Activated CD8-positive, alpha-beta memory T cell treated with anti-CD3 and anti-CD28 coated beads for 1 hour (primary cell): ENCODE results near the gene FBF1.
"Not testable (repeated sequence)": the region's sequence is repeated elsewhere in the genome, so short reads cannot be mapped to it uniquely, and the experiment has no call there.

ENCODE experiments used
- DNase-seq, 2 donors: peaks; one replicate each; pipeline ENCODE4 v3.0.0-alpha.2; 2020; ENCODE audit warnings: low read depth in 1 of 2; ENCODE audit errors: extremely low read depth in 1 of 2

The FBF1 gene

DNA sequence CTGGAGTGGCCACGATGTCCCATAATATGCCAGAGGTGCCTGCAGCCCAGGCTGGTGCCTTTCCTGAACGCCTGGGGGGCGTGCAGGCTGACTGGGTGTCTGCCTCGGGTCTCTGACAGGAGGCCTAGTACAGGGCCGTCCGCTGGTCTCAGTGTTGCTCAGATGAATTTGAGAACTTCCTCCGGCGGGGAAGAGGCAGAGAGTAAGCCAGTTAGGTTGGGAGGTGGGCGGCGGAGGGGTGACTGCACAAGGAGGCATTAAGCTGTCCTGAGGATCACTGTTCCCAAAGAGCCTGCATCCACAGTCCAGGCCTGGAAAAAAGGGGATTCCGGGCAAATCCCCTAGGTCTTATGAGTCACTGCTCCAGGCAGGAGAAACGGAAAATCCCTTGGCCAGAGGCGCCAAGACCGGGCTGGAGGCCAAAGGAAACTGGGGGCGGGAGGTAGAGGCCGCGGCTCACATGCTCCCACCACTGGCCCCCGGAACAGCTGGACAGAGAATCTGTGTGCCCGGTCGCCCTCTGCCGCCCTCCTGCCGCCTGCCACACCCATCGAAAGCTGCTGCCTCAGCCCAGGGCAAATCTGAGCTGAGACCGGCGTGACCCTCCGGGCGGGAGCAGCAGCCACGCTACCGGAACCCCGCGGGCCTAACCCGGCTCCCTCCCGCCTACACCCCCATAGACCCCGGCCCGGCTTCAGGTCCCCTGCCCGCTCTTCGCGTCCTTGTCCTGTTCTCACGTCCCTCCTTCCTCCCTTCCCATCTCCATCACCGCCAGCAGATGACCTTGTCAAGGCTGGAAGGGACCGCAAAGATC, 63.7 kb downstream of the FBF1 start:
- no peak for DNase-seq

DNA sequence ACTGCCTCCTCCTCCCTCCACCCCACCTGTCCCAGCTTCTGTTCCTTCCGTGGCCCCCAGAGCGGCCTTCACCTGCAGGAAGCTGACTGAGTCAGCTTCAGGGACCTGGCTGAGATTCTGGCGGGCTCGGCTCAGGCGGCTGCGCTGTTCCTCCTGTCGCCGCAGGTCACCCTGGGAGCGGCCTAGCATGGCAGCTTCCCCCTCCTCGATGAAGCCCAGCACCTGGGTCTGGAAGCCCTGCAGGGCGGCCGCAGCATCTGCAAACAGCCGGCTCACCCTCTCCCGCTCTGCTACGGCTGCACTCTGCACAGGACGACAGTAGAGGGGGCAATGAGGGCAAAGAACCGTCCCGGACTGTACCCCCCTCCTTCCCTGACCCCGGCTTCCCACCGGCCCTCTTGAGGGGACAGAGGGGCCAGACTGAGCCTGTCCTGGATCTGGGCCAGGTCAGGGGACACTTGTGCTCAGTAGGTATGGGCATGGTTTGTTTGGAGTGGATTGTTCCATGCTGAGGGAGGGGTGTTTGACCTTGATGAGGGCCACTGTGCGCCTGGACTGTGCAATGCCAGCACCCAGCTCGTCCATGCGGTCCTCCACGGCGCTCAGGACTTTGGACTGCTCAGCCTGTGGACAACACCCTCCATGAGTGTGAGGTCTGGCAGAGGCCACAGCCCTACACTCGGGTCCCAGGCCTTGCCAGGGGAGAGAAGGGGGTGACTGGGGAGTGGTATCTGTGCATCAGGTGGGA, 64.5 kb downstream of the FBF1 start:
- DNase-seq, result peak; percentile 62 to 64

DNA sequence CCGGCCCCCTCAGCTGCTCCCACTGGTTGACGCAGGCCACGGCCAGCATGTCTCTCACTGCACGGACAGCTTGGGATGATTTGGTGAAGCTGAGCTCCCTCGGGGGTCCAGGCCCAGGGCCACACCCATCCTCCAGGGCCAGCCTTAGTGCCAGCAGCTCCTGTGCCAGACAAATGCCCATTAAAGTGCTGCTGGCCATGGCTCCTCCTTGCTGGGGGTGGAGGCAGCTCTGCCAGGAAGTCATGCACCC, 65.0 kb downstream of the FBF1 start:
- DNase-seq, result no peak

DNA sequence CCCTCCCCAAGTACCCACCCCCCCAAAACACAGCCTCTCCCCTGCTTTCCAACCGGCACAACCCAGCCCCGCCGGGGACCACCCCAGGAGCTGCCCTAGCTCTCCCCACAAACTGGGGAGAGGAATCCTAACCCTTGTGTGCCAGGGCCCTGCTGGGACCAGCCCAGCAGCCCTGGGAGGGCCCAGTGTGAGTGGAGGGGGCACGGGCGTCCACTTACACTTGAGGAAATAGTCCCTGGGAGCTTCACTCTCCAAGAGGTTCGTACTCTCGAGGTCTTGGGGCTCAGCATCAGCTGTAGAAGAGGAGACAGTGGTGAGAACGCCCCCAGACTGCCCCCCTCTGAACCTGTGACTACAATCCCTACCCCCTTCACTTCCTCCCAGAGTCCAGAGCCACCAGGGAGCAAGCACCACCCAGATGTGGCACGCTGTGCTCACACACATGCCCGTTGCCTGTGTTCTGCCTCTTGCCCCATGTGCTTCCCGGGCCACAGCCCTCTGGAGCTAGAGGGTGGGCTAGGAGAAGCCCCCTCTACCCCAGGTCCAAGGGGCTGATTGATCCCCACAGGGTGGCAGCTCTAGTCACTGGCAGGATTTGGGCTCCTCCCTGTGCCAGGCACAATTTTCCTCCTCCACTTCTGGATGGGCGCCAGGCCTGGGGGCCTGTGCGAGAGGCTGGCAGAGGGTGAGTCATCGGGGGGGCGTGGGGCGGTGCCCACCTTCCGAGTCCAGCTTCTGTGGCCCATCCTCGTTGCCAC, 65.5 kb downstream of the FBF1 start:
- DNase-seq, result no peak

DNA sequence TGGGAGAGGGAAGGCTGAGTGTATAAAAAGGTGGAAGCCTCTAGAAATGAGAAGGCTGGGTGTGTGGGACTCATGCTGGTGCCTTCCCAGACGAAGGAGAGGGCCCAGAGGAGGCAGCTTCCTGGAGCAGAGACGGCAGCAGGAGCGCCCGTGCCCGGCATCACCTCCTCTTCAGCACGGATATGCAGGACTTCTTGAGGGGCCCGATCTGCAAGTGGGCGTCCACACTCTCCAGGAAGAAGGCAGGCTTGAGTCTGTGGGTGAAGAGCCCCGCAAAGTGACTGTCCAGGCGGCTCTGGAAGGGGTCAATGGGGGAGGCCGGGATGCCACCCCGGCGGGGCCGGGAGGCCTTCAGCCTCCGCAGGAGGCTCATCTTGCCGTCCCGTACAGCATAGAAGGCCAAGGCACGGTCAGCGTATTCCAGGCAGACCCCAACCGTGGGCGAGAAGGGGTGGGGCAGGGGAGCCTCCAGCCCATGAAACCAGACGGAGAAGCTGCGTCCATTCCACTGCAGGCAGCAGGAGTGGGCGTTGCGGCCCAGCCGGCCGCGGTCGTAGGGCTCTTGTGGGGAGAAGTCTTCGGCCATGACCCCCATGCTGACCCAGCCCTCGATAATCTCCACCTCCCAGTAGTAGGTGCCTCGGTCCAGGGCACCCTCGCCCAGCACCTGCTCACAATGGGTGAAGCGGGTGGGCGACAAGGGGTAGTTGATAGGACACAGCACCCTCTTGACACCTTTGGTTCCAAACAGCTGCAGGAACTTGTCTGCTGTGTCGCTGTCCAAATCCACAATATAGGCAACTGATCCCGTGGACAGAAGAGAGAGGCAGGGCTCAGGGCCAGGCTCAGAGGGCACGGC, 66.3 kb downstream of the FBF1 start:
- no peak for DNase-seq

DNA sequence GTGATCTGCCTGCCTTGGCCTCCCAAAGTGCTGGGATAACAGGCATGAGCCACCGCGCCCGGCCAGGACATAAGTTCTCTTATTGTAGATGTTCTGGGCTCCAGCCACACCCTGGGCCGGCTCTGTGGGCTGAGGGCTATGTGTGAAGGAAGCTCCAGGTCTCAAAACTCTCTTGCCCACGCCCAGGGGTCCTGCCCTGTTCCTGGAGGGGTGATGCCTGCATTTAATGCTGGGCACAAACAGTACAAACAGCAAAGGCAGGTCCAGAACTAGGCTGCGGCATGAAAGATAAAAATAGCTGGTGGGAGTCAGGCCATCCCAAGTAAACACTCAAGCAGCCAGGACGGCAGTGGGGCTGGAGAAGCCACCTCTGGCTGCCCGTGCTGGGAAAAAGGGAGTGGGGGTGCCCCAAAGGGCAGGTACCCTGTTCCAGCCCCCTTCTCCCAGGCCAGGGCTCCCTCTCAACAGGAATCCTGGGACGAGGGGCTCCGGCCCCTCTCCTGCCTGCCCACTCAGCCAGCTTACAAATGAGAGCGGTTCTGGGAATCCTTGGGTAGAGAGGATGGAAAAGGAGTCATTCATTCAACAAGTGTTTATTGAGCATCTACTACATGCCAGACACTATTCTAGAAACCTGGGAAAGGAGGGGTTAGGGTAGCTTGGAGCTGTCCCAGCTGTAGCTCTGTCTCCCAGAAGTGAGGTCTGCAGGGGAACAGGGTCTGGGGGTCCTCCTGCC, 67.1 kb downstream of the FBF1 start:
- no peak for DNase-seq

DNA sequence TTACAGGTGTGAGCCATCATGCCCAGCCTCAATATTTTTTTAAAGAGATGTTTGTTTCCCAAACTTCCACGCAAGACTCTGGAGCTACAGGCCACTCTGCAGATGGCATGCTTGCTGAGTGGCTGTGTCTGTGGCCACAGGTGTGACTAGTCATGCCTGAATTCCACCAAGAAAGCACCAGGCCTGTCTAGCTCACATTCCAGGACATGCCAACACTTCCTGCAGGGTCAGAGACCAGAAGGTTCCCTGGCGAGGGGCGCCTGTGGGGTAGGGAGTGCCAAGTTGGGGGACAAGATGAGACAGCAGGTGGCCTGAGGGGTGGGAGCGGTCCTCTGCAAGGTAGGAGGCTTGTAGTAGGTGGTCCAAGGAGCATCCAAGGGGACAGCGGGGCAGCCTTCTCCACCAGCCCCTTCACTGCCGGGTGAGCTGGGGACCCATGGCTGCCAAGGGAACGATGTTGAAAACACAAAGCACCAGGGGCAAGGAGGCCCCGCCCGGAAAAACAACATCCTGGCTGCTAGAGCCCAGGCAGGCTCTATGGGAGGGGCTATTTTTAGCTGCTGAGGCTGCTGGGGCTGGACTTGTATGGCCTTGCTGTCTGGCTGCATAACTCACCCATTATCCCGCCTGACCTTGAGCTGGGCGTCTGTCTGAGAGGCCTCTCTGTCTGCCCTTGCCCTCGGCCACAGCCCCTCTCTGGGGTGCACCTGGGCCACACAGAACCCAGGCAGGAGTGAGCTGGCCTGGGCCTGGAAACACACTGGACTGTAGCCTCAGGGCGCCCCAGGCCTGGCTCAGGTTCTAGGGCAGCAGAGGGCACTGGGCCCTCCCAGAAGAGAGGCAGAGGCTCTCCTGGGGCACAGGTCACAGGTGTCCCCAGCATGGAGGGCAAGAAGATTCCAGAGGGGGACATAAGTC, 68.1 kb downstream of the FBF1 start:
- DNase-seq, result peak in 1 of 2 donors; percentile 42

DNA sequence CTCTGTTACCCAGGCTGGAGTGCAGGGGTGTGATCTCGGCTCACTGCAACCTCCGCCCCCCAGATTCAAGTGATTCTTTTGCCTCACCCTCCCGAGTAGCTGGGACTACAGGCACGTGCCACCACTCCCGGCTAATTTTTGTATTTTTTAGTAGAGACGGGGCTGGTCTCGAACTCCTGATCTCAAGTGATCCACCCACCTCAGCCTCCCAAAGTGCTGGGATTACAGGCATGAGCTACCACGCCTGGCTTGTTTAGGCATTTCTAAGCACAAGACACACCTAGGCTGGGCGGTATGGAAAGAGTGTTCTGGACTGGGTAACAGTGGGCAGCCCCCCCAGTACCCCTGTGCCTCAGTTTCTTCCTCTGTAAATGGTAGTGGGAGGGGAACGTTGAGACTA, 70.6 kb downstream of the FBF1 start:
- DNase-seq, result not testable (repeated sequence)

DNA sequence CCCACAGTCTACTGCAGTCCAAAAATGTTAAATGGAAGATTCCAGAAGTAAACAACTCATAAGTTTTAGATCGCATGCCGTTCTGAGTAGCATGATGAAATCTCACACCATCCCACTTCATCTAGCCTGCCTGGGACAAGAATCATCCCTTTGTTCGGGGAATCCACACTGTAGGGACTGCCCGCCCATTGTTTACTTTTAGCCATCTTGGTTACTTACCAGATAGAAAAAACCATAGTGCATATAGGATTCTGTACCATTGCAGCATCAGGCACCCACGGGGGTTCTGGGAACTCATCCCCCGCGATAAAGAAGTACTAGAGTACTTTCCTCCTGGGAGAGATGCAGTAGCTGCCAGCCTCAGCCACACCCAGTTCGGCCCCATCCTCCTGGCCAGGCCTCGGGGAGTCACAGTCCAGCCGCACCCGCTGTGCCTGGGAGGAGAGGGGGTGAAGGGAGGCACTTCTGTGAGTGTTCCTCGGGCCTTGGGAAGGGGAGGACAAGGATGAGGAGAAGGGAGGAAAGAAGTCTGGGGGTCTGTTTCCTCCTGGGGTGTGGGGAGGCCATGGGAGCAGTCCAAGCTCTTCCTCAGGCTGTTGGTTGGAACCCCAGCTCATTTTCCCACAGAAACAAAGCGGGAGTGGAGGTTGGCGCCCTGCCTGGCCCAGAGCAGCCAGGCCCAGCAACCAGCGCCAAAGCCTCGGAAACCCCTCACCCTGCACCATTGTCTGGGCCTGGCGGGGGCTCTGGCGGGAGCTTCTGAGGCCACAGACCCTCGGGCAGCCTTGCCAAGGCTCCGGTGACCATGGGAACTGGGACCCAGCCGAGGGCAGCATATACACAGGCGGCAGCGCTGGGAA, 71.3 kb downstream of the FBF1 start:
- DNase-seq, result no peak

DNA sequence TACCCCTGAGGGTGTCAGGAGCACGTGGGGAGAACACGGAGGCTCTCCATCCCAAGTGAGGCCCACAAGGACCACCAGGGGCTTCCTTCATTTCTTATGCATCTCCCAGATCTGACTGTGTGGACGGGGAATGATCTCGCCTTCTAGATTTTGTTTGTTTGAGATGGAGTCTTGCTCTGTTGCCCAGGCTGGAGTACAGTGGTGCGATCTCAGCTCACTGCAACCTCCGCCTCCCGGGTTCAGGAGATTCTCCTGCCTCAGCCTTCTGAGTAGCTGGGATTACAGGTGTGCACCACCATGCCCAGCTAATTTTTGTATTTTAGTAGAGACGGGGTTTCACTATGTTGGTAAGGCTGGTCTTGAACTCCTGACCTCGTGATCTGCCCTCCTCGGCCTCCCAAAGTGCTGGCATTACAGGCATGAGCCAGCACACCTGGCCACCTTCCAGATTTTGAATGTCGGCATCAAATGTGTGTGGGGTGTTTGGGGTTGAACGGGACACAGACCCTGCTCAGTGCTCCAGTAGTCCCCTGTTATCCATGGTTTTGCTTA, 72.0 kb downstream of the FBF1 start:
- DNase-seq, result not testable (repeated sequence)

DNA sequence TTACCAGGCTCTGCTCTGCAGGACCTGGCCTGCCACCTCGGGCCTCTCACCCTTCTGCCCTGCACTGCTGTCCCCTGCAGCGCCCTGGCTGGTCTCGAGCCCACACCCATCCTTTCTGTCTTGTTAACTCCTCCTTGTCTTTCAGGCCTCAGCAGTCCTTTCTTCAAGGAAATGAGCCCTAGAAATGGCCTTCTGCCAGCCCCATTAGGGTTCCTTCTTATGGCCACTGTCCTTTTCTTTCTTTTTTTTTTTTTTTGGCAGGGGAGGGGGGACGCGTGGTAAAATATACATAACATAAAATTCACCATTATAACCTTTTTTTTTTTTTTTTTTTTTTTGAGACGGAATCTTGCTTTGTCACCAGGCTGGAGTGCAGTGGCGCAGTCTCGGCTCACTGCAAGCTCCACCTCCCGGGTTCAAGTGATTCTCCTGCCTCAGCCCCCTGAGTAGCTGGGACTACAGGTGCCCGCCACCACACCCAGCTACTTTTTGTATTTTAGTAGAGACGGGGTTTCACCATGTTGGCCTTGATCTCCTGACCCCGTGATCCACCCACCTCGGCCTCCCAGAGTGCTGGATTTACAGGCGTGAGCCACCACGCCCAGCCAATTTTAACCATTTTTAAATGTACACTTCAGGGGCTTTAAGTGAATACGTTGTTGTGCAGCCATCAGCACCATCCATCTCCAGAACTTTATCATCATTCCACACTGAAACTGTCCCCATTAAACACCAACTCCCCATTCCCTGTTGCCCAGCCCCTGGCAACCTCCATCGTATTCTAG, 75.2 kb downstream of the FBF1 start:
- not testable (repeated sequence) for DNase-seq

DNA sequence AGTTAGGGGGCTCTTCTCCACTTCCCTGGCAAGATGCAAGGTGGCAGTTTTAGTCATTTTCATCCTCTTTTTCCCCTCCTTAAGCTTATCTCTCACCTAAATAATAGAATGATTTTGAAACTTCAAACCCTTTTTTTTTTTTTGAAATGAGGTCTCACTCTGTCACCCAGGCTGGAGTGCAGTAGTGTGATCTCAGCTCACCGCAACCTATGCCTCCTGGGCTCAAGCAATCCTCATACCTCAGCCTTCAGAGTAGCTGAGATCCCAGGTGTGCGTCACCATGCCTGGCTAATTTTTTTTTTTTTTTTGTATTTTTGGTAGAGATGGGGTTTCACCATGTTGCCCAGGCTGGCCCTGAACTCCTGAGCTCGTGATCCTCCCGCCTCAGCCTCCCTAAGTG, 76.0 kb downstream of the FBF1 start:
- DNase-seq, result not testable (repeated sequence)

DNA sequence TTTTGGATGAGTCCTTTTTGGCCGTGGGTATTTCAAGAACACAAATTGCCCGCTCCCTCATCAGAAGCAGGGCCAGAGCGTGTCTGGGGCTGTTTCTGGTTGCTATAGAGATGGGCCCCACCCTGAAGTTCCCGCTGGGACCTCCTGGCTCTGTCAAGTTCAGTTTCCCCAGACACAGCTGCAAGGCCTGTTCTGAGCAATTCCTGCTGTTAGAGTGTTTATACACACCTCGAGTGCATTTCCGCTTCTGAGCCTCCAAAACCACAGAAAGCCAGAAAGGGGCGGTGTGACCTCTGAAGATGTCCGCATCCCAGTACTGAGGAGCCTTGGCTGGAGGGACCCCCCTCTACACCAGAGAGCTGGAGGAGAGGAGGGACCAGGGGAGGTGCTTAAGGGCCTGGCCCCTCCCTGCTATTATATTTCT, 76.4 kb downstream of the FBF1 start:
- DNase-seq, result no peak

DNA sequence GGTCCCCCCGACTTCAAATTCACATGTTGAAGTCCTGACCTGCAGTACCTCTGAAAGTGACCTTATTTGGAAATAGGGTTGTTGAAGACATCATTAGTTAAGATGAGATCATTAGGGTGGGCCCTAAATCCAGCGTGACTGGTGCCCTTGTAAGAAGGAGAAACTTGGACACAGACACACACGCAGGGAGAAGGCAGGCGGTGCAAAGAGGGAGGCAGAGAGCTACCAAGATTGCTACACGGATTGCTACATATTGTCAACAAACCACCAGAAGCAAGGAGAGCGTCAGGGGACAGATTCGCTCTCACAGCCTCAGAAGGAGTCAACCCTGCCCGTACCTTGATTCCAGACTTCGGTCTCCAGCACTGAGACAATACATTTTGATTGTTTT, 78.9 kb downstream of the FBF1 start:
- DNase-seq, result no peak
